IMR-90 (cell line): ENCODE data around the gene GLYAT. TPM values are rescaled to one million over a fixed set of nuclear protein-coding genes. Genes with fewer than 3 reads are reported as not detected.

ENCODE experiments used
- ATAC-seq: fragments of 200-7000 bp; cut with Tn5 transposase; 2 replicates; pipeline ENCODE4 v1.9.1; 2020; ENCODE audit warnings: low read depth, mild to moderate bottlenecking, moderate library complexity
- BruUV-seq: library from RNA; stranded (reverse); fragments of 400-500 nt; replicated peaks from 2 replicates; lab custom pipeline; 2021; lab: Mats Ljungman, UMichigan
- CTCF ChIA-PET: fragments of 300-600 bp; formaldehyde crosslinking; extraction: SDS; loops from one replicate; lab custom pipeline; 2021; ENCODE audit warnings: antibody characterized with exemption; lab: Yijun Ruan, JAX
- POLR2A ChIA-PET: fragments of 300-600 bp; sonication (Branson Sonifier 250); formaldehyde crosslinking; loops from one replicate; lab custom pipeline; 2022; ENCODE audit warnings: antibody characterized with exemption; ENCODE audit not compliant: unreplicated experiment; lab: Charles Lee
- DNase-seq: peaks from one replicate; pipeline ENCODE4 v3.0.0; 2013
- H2AFZ ChIP-seq: replicated peaks from 2 replicates; pipeline ENCODE3; 2013; ENCODE audit warnings: low read length, mild to moderate bottlenecking; ENCODE audit not compliant: poor library complexity
- H2AK5ac ChIP-seq: 2 replicates; pipeline ENCODE4 v1.6.1; 2013; ENCODE audit warnings: low read depth, low read length, inconsistent platforms
- H2AK9ac ChIP-seq: replicated peaks from 2 replicates; pipeline ENCODE3; 2013; ENCODE audit warnings: mild to moderate bottlenecking, low read depth, low read length, moderate library complexity; ENCODE audit not compliant: poor library complexity
- H2BK120ac ChIP-seq: 2 replicates; pipeline ENCODE4 v1.6.1; 2013; ENCODE audit warnings: low read depth, low read length, inconsistent platforms
- H2BK15ac ChIP-seq: 3 replicates; pipeline ENCODE4 v1.6.1; 2013; ENCODE audit warnings: low read depth, low read length, inconsistent platforms
- H2BK20ac ChIP-seq: 2 replicates; pipeline ENCODE4 v1.6.1; 2013; ENCODE audit warnings: low read depth, mild to moderate bottlenecking, inconsistent platforms, low read length, moderate library complexity
- H2BK5ac ChIP-seq: 2 replicates; pipeline ENCODE4 v1.6.1; 2013; ENCODE audit warnings: mild to moderate bottlenecking, low read depth, low read length, inconsistent platforms; ENCODE audit not compliant: poor library complexity, severe bottlenecking
- H3K14ac ChIP-seq: replicated peaks from 2 replicates; pipeline ENCODE4 v1.6.1; 2013; ENCODE audit warnings: low read depth, low read length, inconsistent platforms
- H3K18ac ChIP-seq: 2 replicates; pipeline ENCODE4 v1.6.1; 2013; ENCODE audit warnings: low read depth, low read length, control low read depth
- H3K23ac ChIP-seq: 2 replicates; pipeline ENCODE4 v1.6.1; 2013; ENCODE audit warnings: low read depth, low read length, inconsistent platforms
- H3K27ac ChIP-seq: 2 replicates; pipeline ENCODE4 v1.5.1; 2013; ENCODE audit warnings: mild to moderate bottlenecking, control low read depth, low read length; ENCODE audit not compliant: insufficient read depth
- H3K27me3 ChIP-seq: 2 replicates; pipeline ENCODE4 v1.6.1; 2013; ENCODE audit warnings: low read length; ENCODE audit not compliant: control insufficient read depth, insufficient read depth
- H3K36me3 ChIP-seq: 2 replicates; pipeline ENCODE4 v1.6.1; 2013; ENCODE audit warnings: low read length, mixed read lengths; ENCODE audit not compliant: control insufficient read depth, insufficient read depth
- H3K4ac ChIP-seq: 2 replicates; pipeline ENCODE4 v1.6.1; 2013; ENCODE audit warnings: low read depth, low read length, inconsistent platforms
- H3K4me1 ChIP-seq: 2 replicates; pipeline ENCODE4 v1.6.1; 2013; ENCODE audit warnings: low read length, mixed read lengths; ENCODE audit not compliant: control insufficient read depth, insufficient read depth
- H3K4me2 ChIP-seq: 2 replicates; pipeline ENCODE4 v1.6.1; 2013; ENCODE audit warnings: low read depth, mild to moderate bottlenecking, control low read depth, low read length, moderate library complexity
- H3K4me3 ChIP-seq: 2 replicates; pipeline ENCODE4 v1.5.1; 2013; ENCODE audit warnings: low read depth, mild to moderate bottlenecking, control low read depth, low read length, moderate library complexity; ENCODE audit not compliant: insufficient read depth
- H3K56ac ChIP-seq: 2 replicates; pipeline ENCODE4 v1.6.1; 2013; ENCODE audit warnings: low read length, inconsistent platforms; ENCODE audit not compliant: insufficient read depth; ENCODE audit errors: extremely low read depth
- H3K79me1 ChIP-seq, 2 experiments: 2 replicates each; pipeline ENCODE4 v1.6.1; 2013; ENCODE audit warnings: low read length in 2 of 2, inconsistent platforms in 1 of 2, low read depth in 1 of 2
- H3K9ac ChIP-seq: 2 replicates; pipeline ENCODE4 v1.6.1; 2013; ENCODE audit warnings: low read depth, low read length, control low read depth
- H3K9me1 ChIP-seq: 2 replicates; pipeline ENCODE4 v1.6.1; 2013; ENCODE audit warnings: low read length, inconsistent platforms; ENCODE audit not compliant: insufficient read depth
- H3K9me3 ChIP-seq: 2 replicates; pipeline ENCODE4 v1.6.1; 2013; ENCODE audit warnings: low read length; ENCODE audit not compliant: control insufficient read depth, insufficient read depth
- H4K20me1 ChIP-seq: 2 replicates; pipeline ENCODE4 v1.6.1; 2013; ENCODE audit warnings: low read length, inconsistent platforms; ENCODE audit not compliant: insufficient read depth
- H4K5ac ChIP-seq: 2 replicates; pipeline ENCODE4 v1.6.1; 2013; ENCODE audit warnings: mild to moderate bottlenecking, low read depth, low read length, control low read depth
- H4K8ac ChIP-seq, 2 experiments: 2 replicates each; pipeline ENCODE4 v1.6.1; 2013; ENCODE audit warnings: low read depth in 2 of 2, low read length in 2 of 2, control low read depth in 1 of 2, inconsistent platforms in 1 of 2
- H4K91ac ChIP-seq: 2 replicates; pipeline ENCODE4 v1.6.1; 2013; ENCODE audit warnings: low read depth, low read length, inconsistent platforms; ENCODE audit not compliant: insufficient read depth
- BHLHE40 ChIP-seq: fragments of 150-350 bp; IDR thresholded peaks from 2 replicates; pipeline ENCODE4 v1.6.1; 2016; ENCODE audit warnings: mild to moderate bottlenecking, low read depth, low read length
- CEBPB ChIP-seq: IDR thresholded peaks from 2 replicates; pipeline ENCODE4 v1.6.1; 2012; ENCODE audit warnings: low read depth, low read length, improper control_type of control experiment
- ELK1 ChIP-seq: fragments of 150-350 bp; IDR thresholded peaks from 2 replicates; pipeline ENCODE4 v1.6.1; 2016; ENCODE audit warnings: low read depth, mild to moderate bottlenecking, low read length, moderate library complexity, borderline replicate concordance
- MAFK ChIP-seq: IDR thresholded peaks from 2 replicates; pipeline ENCODE4 v1.6.1; 2012; ENCODE audit warnings: low read depth, low read length, improper control_type of control experiment
- MXI1 ChIP-seq: IDR thresholded peaks from 2 replicates; pipeline ENCODE4 v1.6.1; 2012; ENCODE audit warnings: low read depth, mild to moderate bottlenecking, low read length, moderate library complexity, borderline replicate concordance
- POLR2A ChIP-seq: IDR thresholded peaks from 2 replicates; pipeline ENCODE4 v1.6.1; 2012; ENCODE audit warnings: mild to moderate bottlenecking, low read depth, low read length
- RAD21 ChIP-seq: IDR thresholded peaks from 2 replicates; pipeline ENCODE4 v1.6.1; 2012; ENCODE audit warnings: low read length, improper control_type of control experiment
- RFX5 ChIP-seq: IDR thresholded peaks from 2 replicates; pipeline ENCODE4 v1.8.0; 2012; ENCODE audit warnings: low read depth, mild to moderate bottlenecking, low read length, moderate library complexity
- SMC3 ChIP-seq: fragments of 150-350 bp; IDR thresholded peaks from 2 replicates; pipeline ENCODE4 v1.6.1; 2016; ENCODE audit warnings: low read depth, mild to moderate bottlenecking, antibody characterized with exemption, low read length, moderate library complexity
- USF2 ChIP-seq: fragments of 150-350 bp; IDR thresholded peaks from 2 replicates; pipeline ENCODE4 v1.6.1; 2017; ENCODE audit warnings: mild to moderate bottlenecking, antibody characterized with exemption, low read length, low read depth
- WGBS, 2 experiments: methylation state at CpG; one replicate each; pipeline versions ENCODE4 v1.1.5 to v1.1.7; 2013; ENCODE audit warnings: missing lambda C conversion rate in 2 of 2; ENCODE audit not compliant: insufficient read length in 1 of 2; ENCODE audit errors: extremely low coverage in 2 of 2; 5-methylcytosine and 5-hydroxymethylcytosine counted together
- dilution Hi-C: fragments of 300-500 bp; cut with HindIII; formaldehyde crosslinking; loops from one replicate; pipeline ENCODE4 v1.14.3; 2018; ENCODE audit warnings: low sequenced_read_pairs; ENCODE audit not compliant: unreplicated experiment
- in situ Hi-C: fragments of 300-500 bp; cut with MboI; formaldehyde crosslinking; loops from 3 replicates; pipeline ENCODE4 v1.14.3; 2019; ENCODE audit warnings: low sequenced_read_pairs, inconsistent platforms, mixed read lengths
- intact Hi-C: fragments of 100-400 bp; cut with micrococcal nuclease; formaldehyde crosslinking; loops from 2 replicates; pipeline ENCODE4 v1.10.0; 2022
- polyA plus RNA-seq, 3 experiments: library from polyadenylated mRNA; depleted of rRNA; stranded (reverse); fragments of >200 nt; gene quantifications; 2 replicates each; pipeline ENCODE4 v1.2.3, GENCODE V29; 2012; ENCODE audit warnings: low replicate concordance in 1 of 3
- total RNA-seq: library from RNA; depleted of rRNA; stranded (reverse); fragments of >200 nt; gene quantifications from 2 replicates; pipeline ENCODE4 v1.2.3, GENCODE V29; 2012

Gene GLYAT
- total and polyA plus RNA-seq, 2 of the 4 experiments (the other 2 are of a cell fraction): not detected

DNA sequence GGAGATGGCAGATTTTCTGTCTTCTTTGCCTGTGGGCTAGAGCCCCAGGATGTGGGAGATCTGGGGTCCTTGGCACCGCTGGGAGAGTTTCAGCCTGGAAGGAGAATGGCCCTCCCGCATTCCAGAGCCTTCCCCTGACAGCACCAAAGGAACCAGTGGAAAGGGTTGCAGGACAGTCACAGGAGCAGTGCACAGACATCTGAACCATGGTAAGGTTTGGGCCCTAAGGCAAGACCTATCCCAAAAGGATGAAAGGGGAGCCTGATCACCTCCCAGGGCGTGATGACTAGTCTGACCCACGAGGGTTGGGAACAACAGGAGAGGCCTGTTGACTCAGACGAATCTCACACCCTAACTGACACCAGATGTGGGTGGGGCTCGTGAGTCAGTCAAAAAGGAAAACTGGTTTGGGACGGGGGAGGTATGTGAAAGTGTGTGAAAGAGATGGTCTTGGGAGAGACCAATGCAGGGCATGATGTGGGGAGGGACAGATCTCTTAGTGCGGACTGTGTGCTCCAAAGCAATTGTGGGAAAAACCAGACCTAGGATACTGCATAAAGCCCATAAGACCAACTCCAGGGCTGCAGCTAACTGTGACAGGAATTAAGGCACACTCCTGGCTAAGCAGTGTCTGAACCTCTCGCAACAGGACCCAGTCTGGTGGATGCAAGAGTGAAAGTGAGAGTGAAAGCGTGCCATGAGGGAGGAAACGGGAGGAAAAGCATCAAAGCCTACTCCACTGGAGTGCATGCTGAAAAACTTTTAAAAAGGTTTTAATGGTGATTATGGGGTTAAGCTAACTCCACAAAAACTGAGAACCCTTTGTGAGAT, 39.1 kb upstream of the GLYAT start:
- in situ Hi-C loops: no loop called here
- peak; percentile 13 for DNase-seq

More for the DNA sequence above, 39.1 kb upstream of the GLYAT start:
- H3K4me2 ChIP-seq: no peak overlapping the region
- ATAC-seq: no peak
- H2BK20ac ChIP-seq: no peak overlapping the region
- 80% methylated on average over 1 of the region's 11 CpGs; no CpG with 5 or more reads in 1 of the 2 experiments for WGBS, 2 experiments
- H2AK9ac ChIP-seq: no peak overlapping the region
- no peak overlapping the region for H3K4me3 ChIP-seq
- no peak overlapping the region for H3K56ac ChIP-seq
- intact Hi-C loops: no loop called here
- H2AK5ac ChIP-seq: no peak overlapping the region
- H3K27ac ChIP-seq: no peak overlapping the region
- no TSS peak for BruUV-seq
- H3K18ac ChIP-seq: no peak overlapping the region
- H3K4ac ChIP-seq: no peak overlapping the region
- H3K9ac ChIP-seq: no peak overlapping the region
- H3K23ac ChIP-seq: no peak overlapping the region
- H4K5ac ChIP-seq: no peak overlapping the region
- no peak overlapping the region for H2BK5ac ChIP-seq
- ChIA-PET POLR2A (no interaction called here), CTCF (no interaction called here)
- no peaks in the 10 kb centered on the region for H3K79me1 ChIP-seq
- no peaks in the 10 kb centered on the region for H3K4me1 ChIP-seq
- H2BK120ac ChIP-seq: no peak overlapping the region
- no peak overlapping the region for H3K14ac ChIP-seq
- no peaks in the 10 kb centered on the region for H4K20me1 ChIP-seq
- TF ChIP-seq CEBPB: no peak
- TF ChIP-seq ELK1: no peak
- TF ChIP-seq MAFK: no peak
- no peak for TF ChIP-seq RAD21
- TF ChIP-seq MXI1: no peak
- no peak for TF ChIP-seq BHLHE40
- no peak for TF ChIP-seq RFX5
- no peak for TF ChIP-seq SMC3
- no peak for TF ChIP-seq POLR2A
- no peak for TF ChIP-seq USF2
- no peaks in the 10 kb centered on the region for H3K36me3 ChIP-seq
- H4K91ac ChIP-seq: no peak overlapping the region
- no peaks in the 10 kb centered on the region for H3K9me1 ChIP-seq
- no peaks in the 10 kb centered on the region; the same call in 1 of the 2 replicates for H3K27me3 ChIP-seq
- no peak overlapping the region for H2BK15ac ChIP-seq
- no peak overlapping the region for H4K8ac ChIP-seq
- no peaks in the 10 kb centered on the region for H3K9me3 ChIP-seq
- dilution Hi-C loops: no loop called here
- H2AFZ ChIP-seq: no peak overlapping the region
